LHCN-M2 (cell line): ENCODE data around the gene PROM2. TPM values are rescaled to one million over a fixed set of nuclear protein-coding genes. Genes with fewer than 3 reads are reported as not detected.
A peak's percentile ranks its signal among the peaks of the same experiment; 100 is the strongest.

Source experiments
- DNase-seq: peaks from one replicate; pipeline ENCODE4 v3.0.0-alpha.2; 2012; ENCODE audit warnings: low read depth
- total RNA-seq: library from RNA; depleted of rRNA; stranded (reverse); fragments of >200 nt; gene quantifications from 2 replicates; pipeline ENCODE4 v1.2.3, GENCODE V29; 2014

The PROM2 gene
- total RNA-seq, 1 experiment from 2014 or later, result 0.06 TPM

GRCh38 chr2:95285542-95285932, 11.3 kb downstream of the PROM2 start:
- DNase-seq, result no peak

GRCh38 chr2:95287336-95287735, 13.1 kb downstream of the PROM2 start:
- no peak for DNase-seq

- no peak for DNase-seq
Measured at GRCh38 chr2:95287806-95288205, 13.6 kb downstream of the PROM2 start.

GRCh38 chr2:95289253-95289652, 15.0 kb downstream of the PROM2 start:
- no peak for DNase-seq

GRCh38 chr2:95291222-95291621, 17.0 kb downstream of the PROM2 start:
- DNase-seq, result no peak

GRCh38 chr2:95292623-95293260, 18.5 kb downstream of the PROM2 start:
- no peak for DNase-seq

GRCh38 chr2:95294579-95295250, 20.5 kb downstream of the PROM2 start:
- DNase-seq, result no peak

GRCh38 chr2:95295376-95295775, 21.1 kb downstream of the PROM2 start:
- no peak for DNase-seq

- DNase-seq, result no peak
Measured at GRCh38 chr2:95296011-95296410, 21.8 kb downstream of the PROM2 start.

- no peak for DNase-seq
Measured at GRCh38 chr2:95296880-95297487, 22.7 kb downstream of the PROM2 start, which contains the start of gene KCNIP3. KCNIP3 (plus strand) TSS chr2:95297347; CDS start chr2:95297439, 92 bp downstream.

- no peak for DNase-seq
Measured at GRCh38 chr2:95297639-95298395, 23.6 kb downstream of the PROM2 start.

GRCh38 chr2:95298486-95299111, 24.4 kb downstream of the PROM2 start:
- DNase-seq, result no peak

GRCh38 chr2:95299961-95300360, 25.7 kb downstream of the PROM2 start:
- no peak for DNase-seq

- DNase-seq, result peak; percentile 17
Measured at GRCh38 chr2:95300450-95300849, 26.2 kb downstream of the PROM2 start.

GRCh38 chr2:95301186-95301585, 26.9 kb downstream of the PROM2 start:
- no peak for DNase-seq

- DNase-seq, result no peak
Measured at GRCh38 chr2:95301876-95302641, 27.8 kb downstream of the PROM2 start.

- DNase-seq, result peak; percentile 73
Measured at GRCh38 chr2:95303191-95303919, 29.1 kb downstream of the PROM2 start.

GRCh38 chr2:95305380-95306061, 31.3 kb downstream of the PROM2 start:
- DNase-seq, result no peak

GRCh38 chr2:95306336-95306895, 32.2 kb downstream of the PROM2 start:
- no peak for DNase-seq
